HUES64 (cell line): ENCODE measurements around the gene CABLES2.
A peak's percentile ranks its signal among the peaks of the same experiment; 100 is the strongest.
"Not testable (repeated sequence)": the region's sequence is repeated elsewhere in the genome, so short reads cannot be mapped to it uniquely, and the experiment has no call there.

Source experiments
- H3K27ac ChIP-seq: 2 replicates; pipeline ENCODE4 v1.7.0; 2013; ENCODE audit warnings: low read depth, low read length, inconsistent platforms
- H3K27me3 ChIP-seq: 2 replicates; pipeline ENCODE4 v1.6.1; 2013; ENCODE audit warnings: mild to moderate bottlenecking, low read length; ENCODE audit not compliant: insufficient read depth
- H3K36me3 ChIP-seq: 2 replicates; pipeline ENCODE4 v1.6.1; 2013; ENCODE audit warnings: mild to moderate bottlenecking, low read length; ENCODE audit not compliant: insufficient read depth
- H3K4me1 ChIP-seq: 2 replicates; pipeline ENCODE4 v1.6.1; 2013; ENCODE audit warnings: mild to moderate bottlenecking, low read length, moderate library complexity; ENCODE audit not compliant: insufficient read depth
- H3K4me3 ChIP-seq: 2 replicates; pipeline ENCODE4 v1.5.1; 2013; ENCODE audit warnings: mild to moderate bottlenecking, low read length, moderate library complexity
- H3K9ac ChIP-seq: 2 replicates; pipeline ENCODE4 v1.6.1; 2013; ENCODE audit warnings: mild to moderate bottlenecking, low read depth, low read length
- H3K9me3 ChIP-seq: 2 replicates; pipeline ENCODE4 v1.6.1; 2013; ENCODE audit warnings: low read depth, low read length; ENCODE audit not compliant: insufficient read depth
- WGBS: fragments of 150-250, 120-280 bp; methylation state at CpG from one replicate; pipeline ENCODE4 v1.1.7; 2013; ENCODE audit warnings: missing lambda C conversion rate; 5-methylcytosine and 5-hydroxymethylcytosine counted together

Gene CABLES2

DNA sequence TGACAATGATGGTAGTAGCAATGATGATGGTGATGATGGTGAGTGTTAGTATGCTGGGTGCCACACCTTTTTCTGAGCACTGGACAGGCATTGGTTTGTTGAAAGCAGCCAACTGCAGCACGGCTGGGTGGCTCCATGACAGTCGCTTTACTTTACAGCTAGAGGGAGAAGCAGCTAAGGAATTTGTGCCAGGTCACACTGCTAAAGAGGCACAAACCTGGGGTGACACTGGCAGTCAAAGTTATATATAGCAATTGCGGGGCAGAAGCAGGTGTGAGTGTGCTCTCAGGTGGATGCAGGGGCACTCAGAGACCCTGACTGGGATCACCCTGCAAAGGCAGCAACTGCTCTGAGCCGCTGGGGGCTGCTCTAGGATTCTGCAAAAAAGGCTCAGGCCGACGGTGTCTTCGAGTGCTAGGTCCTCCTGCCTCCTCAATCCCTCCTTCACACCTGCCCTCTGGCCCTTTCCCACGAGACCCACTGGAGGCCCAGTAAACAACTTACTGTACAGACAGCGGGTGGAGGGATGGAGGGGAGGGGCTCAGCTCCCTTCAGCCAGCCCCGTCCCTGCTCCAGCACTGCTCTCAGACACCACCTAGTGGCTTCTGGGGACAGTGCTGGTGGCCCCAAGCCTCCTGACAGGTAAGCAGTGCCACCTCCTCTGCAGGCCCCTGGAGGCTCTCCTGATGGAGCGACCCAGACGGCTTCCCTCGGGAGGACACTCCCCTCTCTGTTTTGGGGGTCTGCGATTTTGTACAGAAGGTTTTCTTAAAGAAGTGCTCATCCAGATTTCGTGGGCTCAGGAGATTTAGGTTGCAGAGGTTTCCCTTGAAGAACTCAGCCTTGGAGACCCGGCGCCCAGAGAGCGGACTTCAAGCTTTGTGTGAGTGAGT, 24.5 kb downstream of the CABLES2 start:
- Histone ChIP-seq H3K36me3 (peaks cover 10% of the 10 kb centered on the region), H3K4me3 (no peak overlapping the region), H3K27me3 (no peaks in the 10 kb centered on the region), H3K4me1 (peaks cover 3% of the 10 kb centered on the region; the same call in 1 of the 2 replicates), H3K9ac (no peak overlapping the region), H3K9me3 (no peaks in the 10 kb centered on the region), H3K27ac (no peak overlapping the region)
- WGBS = 61% methylated on average over 17 of the region's 18 CpGs

DNA sequence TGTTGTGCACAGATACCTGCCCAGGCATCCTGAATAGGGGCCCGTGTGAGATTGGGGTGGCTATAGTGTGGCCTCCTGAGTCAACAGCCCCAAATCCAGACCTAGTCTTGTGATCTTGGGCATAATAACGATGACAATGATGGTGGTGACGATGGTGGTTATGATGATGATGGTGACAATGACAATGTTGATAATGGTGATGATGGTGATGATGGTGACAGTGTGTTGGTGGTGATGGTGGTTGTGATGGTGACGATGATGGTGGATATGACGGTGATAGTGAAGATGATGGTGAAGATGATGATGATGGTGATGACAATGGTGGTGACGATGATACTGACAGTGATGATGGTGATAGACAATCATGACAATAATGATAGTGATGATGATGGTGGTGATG, 25.2 kb downstream of the CABLES2 start:
- Histone ChIP-seq H3K4me3 (no peak overlapping the region), H3K27me3 (no peaks in the 10 kb centered on the region), H3K9me3 (no peaks in the 10 kb centered on the region), H3K9ac (no peak overlapping the region), H3K36me3 (peaks cover 10% of the 10 kb centered on the region), H3K27ac (no peak overlapping the region), H3K4me1 (peaks cover 8% of the 10 kb centered on the region)
- 97% methylated on average over 6 of the region's 6 CpGs for WGBS

DNA sequence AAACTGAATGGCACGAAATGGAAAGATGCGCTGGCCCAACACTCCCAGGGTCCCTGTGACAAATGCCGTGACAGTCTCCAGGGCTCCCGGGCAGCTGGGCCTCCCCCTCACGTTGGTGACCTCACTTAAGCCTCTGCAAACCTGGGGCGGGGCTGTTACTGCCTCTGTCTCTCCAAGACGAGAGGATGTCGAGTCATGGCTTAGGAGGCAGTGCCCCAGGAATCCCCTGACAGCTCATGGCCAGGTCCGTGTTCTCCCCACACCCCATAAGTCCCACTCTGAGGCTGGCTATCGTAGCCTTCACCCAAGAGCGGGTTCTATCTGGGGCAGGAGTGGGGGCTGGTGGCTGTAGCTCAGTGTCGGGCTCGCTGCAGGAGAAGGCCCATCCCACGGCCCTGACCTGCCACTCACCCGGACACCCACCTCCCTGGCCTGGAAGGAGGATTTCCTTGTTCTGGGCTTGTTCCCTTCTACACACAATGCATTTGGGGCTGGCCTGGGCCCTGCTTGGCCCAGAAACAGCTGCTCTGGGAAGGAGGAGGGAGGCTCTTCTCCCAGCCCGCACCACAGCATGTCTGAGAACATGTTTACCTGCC, 25.8 kb downstream of the CABLES2 start:
- 81% methylated on average over 16 of the region's 16 CpGs for WGBS
- Histone ChIP-seq H3K4me3 (no peak overlapping the region), H3K36me3 (peaks cover 10% of the 10 kb centered on the region), H3K9me3 (no peaks in the 10 kb centered on the region), H3K4me1 (peaks cover 11% of the 10 kb centered on the region), H3K27ac (peak overlapping the region; percentile 13; the same call in 1 of the 2 replicates), H3K9ac (no peak overlapping the region), H3K27me3 (no peaks in the 10 kb centered on the region)

DNA sequence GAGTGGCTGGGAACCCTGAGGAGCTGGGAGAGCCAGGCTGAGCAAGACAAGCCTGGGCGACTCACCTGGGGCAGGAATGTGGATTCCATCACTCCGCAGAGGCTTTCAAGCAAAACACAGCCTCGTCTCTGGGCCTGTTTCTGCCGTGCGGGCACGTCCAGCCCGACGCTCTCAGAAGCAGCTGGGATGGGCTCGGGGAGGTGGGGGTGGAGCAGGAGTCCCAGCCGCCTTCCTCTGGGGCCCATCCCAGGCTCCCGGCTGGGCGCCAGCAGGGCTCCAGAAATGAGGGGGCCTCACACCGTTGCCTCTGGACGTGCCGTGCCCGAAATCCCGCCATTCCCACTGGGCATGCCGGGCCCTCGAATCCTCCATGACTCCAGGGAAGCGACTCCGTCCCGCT, 28.9 kb downstream of the CABLES2 start:
- Histone ChIP-seq H3K9ac (0 out of 2 replicates have a peak overlapping the region, but pooled peaks have one; percentile 3), H3K9me3 (no peaks in the 10 kb centered on the region), H3K4me3 (no peak overlapping the region), H3K27me3 (no peaks in the 10 kb centered on the region), H3K36me3 (peaks cover 10% of the 10 kb centered on the region), H3K4me1 (peaks cover 21% of the 10 kb centered on the region), H3K27ac (0 out of 2 replicates have a peak overlapping the region, but pooled peaks have one; percentile 3)
- 80% methylated on average over 22 of the region's 22 CpGs for WGBS

DNA sequence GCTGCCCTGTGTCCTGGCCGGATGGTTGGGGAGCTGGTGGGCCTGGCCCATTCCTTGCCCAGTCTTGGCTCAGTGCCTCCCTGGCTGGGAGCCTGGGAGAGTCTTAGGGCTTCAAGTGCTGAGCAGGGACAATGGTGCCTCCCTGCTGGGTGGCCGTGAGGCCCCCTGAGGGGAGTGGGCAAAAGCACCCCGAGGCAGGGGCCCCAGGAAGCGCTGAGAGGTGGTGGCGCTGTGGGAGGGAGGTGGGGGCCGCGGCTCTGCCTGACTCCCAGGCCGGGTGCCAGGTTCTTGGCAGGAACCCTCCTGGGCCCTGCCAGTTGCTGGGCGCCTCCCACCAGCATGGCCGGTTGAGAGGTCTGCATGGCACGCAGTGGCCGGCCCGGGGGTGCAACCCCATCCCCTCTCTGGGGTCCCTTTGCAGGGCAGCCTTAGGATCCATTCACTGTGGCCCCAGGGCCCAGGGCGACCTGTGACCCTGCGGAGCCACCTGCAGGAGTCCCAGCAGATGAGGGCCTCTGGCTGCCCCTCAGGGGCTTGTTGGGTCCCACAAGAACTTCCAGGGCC, 29.4 kb downstream of the CABLES2 start:
- peak overlapping the region; percentile 25; the same call in 1 of the 2 replicates for H3K27ac ChIP-seq
- no peak overlapping the region for H3K4me3 ChIP-seq
- no peak overlapping the region for H3K9ac ChIP-seq
- H3K36me3 ChIP-seq = peaks cover 10% of the 10 kb centered on the region
- H3K27me3 ChIP-seq = no peaks in the 10 kb centered on the region
- no peaks in the 10 kb centered on the region for H3K9me3 ChIP-seq
- H3K4me1 ChIP-seq = peaks cover 21% of the 10 kb centered on the region
- 91% methylated on average over 15 of the region's 15 CpGs for WGBS

DNA sequence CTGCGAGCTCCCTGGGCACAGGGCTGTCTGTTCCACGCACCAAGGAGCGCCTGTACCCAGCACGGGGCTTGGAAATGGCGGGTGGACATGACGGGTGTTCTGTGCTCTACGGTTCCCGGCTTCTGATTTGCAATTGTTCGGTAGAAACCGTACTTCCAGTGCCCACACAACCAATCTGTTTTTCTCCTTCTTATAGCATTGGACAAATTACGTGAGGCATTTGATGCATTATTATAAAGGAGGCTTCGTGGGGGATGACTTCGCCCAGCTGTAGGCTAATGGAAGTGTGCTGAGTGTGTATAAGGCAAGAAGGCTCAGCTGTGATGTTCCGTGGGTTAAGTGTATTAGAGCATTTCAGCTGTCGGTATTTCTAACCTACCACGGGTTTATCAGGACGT, 30.0 kb downstream of the CABLES2 start:
- Histone ChIP-seq H3K9ac (peak overlapping the region; percentile 47; the same call in 1 of the 2 replicates), H3K4me3 (no peak overlapping the region), H3K4me1 (peaks cover 21% of the 10 kb centered on the region), H3K36me3 (peaks cover 5% of the 10 kb centered on the region), H3K27me3 (no peaks in the 10 kb centered on the region), H3K27ac (peak overlapping the region; percentile 91), H3K9me3 (no peaks in the 10 kb centered on the region)
- WGBS = 95% methylated on average over 17 of the region's 17 CpGs

DNA sequence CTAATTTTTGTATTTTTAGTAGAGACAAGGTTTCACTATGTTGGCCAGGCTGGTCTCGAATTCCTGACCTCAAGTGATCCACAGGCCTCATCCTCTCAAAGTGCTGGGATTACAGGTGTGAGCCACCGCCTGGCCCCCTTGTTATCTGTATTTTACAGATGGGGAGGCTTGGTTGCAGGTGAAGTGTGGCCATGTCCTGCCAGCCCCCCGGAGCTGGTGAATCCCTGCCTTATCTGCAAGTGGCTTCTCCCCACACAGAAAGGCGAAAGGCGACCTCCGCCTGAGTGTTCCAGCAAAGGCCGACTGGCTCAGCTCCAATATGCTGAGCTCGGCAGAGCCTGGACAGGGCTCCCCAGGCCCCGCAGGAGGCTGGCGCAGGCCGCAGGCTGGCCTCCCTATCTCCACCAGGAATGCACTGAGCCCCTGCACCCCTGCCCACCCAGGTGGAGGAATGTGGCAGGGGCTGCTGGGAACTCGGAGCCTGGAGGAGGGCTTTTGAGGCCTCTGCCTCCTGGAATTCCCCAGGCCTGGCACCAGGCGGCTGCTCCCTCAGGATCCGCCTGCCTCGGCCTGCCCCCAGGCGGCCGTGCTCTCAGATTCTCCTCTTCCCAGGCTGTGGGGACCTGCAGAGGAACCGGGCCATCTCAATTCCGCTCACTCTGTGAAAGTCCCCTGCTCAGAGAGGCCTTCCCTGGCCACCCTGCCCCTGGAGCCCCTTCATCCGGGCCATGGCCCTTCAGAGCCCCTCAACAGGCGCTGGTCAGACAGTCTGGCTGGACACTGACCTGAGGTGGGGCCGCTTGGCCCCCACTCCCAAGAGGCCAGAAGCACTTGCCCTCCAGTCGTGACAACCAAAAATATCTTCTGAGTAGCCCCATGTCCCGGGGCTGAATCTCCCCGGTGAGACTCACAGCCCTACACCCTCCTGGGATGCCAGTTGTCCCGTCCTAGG, 30.7 kb downstream of the CABLES2 start:
- Histone ChIP-seq H3K9me3 (no peaks in the 10 kb centered on the region), H3K27me3 (no peaks in the 10 kb centered on the region), H3K36me3 (no peaks in the 10 kb centered on the region), H3K27ac (peak overlapping the region; percentile 91), H3K4me1 (peaks cover 21% of the 10 kb centered on the region), H3K4me3 (no peak overlapping the region), H3K9ac (peak overlapping the region; percentile 53)
- WGBS = 56% methylated on average over 26 of the region's 26 CpGs

DNA sequence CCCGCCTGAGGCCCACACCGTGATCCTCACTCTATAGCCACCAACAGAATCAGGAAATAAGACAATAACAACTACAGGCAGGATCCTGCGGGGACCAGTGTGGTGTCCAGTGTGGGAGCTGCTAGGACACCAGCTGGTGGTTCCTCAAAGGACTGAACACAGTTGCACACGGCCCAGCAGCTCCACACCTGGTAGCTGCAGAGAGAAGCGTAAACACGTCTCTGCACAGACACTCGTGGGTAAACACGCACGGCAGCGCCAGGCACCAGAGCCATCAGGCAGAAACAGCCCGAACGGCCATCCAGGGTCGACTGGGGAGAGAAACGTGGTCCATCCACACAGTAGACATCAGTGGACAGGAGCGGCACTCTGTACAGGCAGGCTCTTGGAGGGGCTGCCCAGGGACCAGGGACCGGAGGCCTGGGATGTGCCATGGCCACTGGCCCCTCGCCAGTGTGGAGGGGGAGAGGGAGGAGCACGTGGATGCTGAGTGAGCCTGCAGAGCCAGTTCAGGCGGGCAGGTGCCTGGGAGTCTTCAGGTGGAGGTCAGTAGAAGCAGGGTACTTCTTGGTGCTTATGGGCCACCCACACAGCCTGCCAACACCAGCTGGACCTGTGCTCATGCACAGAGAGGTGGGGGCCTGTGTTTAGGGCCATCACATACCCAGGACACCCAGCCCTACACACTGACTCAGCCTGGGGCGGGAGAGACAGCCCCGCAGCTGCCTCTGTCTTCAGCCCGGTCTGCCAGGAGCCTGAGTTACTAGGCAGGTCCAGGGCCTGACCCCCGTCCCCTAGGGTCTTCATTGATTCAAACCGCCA, 32.5 kb downstream of the CABLES2 start:
- H3K9me3 ChIP-seq = no peaks in the 10 kb centered on the region
- no peak overlapping the region for H3K9ac ChIP-seq
- peaks cover 31% of the 10 kb centered on the region for H3K4me1 ChIP-seq
- no peak overlapping the region for H3K27ac ChIP-seq
- H3K4me3 ChIP-seq = no peak overlapping the region
- WGBS = 87% methylated on average over 24 of the region's 24 CpGs
- no peaks in the 10 kb centered on the region for H3K27me3 ChIP-seq
- H3K36me3 ChIP-seq = no peaks in the 10 kb centered on the region

DNA sequence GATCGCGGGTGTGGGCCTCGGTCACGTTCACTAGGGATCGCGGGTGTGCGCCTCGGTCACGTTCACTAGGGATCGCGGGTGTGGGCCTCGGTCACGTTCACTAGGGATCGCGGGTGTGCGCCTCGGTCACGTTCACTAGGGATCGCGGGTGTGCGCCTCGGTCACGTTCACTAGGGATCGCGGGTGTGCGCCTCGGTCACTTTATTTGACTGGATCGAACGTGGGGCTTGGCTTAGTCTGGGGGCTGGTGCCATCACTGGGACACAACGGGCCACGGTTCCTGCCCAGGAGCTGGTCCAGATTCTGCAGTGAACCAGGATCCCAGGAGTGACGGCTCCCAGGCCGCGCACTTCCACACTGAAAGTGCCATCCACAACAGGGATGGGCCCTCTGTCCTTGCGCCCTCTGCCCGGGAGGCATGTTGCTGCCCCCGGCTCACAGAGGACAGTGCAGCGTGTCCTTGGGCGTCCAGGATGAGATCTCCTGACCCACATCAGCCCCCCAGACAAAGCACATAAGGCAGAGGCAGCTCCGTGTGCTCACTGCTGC, 33.4 kb downstream of the CABLES2 start:
- not testable (repeated sequence) for H3K27me3 ChIP-seq, H3K4me3 ChIP-seq, H3K36me3 ChIP-seq, H3K9me3 ChIP-seq, H3K9ac ChIP-seq, H3K27ac ChIP-seq
- WGBS = 89% methylated on average over 27 of the region's 40 CpGs
- H3K4me1 ChIP-seq = peaks cover 37% of the 10 kb centered on the region
